Subcutaneous adipose tissue (tissue), 4 donors: ENCODE measurements around the gene B4GALT7. TPM values are rescaled to one million over a fixed set of nuclear protein-coding genes. Genes with fewer than 3 reads are reported as not detected.

ENCODE experiments used
- total RNA-seq, 4 donors: library from RNA; depleted of rRNA; stranded (reverse); fragments of >200 nt; gene quantifications; one replicate each; pipeline ENCODE4 v1.1.0, GENCODE V29; 2016
- TF ChIP-seq, protein P1 (sequence below): fragments of 450-650 bp; IDR thresholded peaks from one replicate; pipeline ENCODE4 v1.5.1; 2016; ENCODE audit warnings: low read depth, mild to moderate bottlenecking, control low read depth, antibody characterized with exemption, moderate library complexity

B4GALT7 gene
- total RNA-seq, 4 donors from 2014 or later: 16.1 to 35.2 (median 20.8) TPM

DNA sequence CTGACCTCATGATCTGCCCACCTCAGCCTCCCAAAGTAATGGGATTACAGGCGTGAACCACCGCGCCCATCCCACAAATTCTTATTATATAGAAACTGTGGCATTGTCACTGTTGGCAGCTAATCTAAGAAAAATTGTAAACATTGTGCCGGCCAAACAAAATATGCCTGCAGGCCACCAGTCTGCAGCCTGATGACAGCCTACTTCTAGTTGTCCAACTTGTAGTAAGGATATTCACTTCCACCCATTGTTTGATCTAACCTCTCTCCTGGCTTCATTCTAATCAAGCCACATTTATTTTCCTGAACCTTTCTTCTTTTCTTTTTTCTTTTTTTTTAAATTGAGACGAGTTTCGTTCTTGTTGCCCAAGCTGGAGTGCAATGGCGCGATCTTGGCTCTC, 21.6 kb upstream of the B4GALT7 start:
- TF ChIP-seq, protein P1, sequence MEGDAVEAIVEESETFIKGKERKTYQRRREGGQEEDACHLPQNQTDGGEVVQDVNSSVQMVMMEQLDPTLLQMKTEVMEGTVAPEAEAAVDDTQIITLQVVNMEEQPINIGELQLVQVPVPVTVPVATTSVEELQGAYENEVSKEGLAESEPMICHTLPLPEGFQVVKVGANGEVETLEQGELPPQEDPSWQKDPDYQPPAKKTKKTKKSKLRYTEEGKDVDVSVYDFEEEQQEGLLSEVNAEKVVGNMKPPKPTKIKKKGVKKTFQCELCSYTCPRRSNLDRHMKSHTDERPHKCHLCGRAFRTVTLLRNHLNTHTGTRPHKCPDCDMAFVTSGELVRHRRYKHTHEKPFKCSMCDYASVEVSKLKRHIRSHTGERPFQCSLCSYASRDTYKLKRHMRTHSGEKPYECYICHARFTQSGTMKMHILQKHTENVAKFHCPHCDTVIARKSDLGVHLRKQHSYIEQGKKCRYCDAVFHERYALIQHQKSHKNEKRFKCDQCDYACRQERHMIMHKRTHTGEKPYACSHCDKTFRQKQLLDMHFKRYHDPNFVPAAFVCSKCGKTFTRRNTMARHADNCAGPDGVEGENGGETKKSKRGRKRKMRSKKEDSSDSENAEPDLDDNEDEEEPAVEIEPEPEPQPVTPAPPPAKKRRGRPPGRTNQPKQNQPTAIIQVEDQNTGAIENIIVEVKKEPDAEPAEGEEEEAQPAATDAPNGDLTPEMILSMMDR: no peak

DNA sequence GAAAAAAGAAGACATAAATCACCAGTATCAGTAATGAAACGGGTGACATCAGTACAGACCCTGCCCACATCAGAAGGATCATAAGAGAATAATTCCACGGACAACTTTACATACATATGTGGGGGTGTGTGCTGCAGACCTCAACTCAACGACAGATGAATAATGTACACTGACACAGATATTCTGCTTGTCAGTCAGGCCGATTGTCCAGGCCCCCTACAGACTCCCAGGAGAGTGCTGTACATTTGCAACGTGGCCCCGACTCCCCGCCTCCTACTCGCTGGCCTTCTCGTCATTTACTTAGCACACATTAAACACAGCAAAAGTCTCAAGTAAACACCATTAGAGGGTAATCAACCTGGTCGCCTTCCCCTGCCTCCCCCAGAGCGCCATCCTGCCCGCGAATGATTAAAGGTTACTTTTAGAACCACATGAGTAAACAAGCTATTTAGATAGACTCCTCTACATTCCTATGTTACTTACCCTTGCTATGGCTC, 11.5 kb upstream of the B4GALT7 start:
- TF ChIP-seq, protein P1: no peak

DNA sequence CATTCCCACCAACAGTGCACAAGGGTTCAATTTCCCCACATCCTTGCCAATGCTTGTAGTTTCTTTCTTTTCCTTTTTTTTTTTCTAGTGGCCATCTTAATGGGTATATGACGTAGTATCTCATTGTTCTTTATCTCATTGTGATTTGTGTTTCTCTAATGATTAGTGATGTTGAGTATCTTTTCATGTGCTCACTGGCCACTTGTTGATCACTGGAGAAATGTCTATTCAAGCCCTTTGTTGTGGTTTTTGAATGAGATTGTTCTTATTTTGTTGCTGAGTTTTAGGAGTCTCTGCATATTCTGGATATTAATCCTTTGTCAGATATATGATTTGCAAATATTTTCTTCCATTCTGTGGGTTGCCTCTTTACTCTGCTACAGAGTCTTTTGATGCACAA, 9.5 kb upstream of the B4GALT7 start:
- TF ChIP-seq, protein P1: no peak

DNA sequence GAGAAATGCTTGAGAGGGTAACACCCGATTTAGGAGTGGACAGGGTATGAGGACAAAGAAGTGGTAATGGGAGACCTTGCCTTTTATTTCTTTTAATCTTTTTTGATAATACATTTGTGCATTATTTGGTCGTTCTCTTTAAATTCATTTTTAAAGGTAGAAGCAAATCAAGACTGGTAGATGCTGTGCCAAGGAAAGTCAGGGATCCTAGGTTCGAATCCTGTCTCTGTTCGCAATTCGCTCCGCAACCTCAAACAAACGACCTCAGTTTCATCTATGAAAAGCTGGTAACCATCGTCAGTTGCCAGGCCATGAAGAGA, 8.3 kb upstream of the B4GALT7 start:
- TF ChIP-seq, protein P1: no peak

DNA sequence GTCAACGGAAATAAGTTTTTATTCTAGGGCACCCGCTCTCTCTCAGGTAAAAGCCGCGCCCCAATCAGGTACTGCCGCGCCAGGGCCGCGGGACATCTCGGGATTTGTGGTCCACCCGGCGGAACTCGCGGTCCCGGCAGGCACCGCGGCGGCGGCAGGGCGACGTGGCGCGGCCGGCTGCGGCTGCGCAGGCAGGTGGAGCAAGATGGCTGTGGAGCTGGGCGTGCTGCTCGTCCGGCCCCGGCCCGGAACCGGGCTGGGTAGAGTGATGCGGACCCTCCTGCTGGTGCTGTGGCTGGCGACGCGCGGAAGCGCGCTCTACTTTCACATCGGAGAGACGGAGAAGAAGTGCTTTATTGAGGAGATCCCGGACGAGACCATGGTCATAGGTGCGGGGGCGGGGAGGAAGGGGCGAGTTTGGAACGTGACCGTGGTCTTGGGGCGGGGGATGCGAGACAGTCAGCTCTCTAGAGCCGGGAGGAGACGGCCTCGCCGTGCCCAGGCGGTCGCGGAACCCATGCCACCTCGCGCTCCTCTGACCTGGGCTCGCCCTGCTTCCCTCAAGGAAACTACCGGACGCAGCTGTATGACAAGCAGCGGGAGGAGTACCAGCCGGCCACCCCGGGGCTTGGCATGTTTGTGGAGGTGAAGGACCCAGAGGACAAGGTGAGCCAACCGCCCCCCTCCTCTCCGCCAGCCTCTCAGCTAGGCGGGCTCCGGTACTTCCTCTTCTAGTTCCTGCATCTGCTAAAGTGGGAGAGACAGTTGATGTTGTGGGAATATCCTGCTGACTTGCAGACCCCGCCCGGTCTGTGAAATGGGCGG, 7.7 kb upstream of the B4GALT7 start, which contains the start of gene TMED9:
TMED9 (plus strand) TSS at position 194 of the 825 bp plus-strand sequence; CDS start at position 206, 12 bp downstream.
- TF ChIP-seq, protein P1: no peak

DNA sequence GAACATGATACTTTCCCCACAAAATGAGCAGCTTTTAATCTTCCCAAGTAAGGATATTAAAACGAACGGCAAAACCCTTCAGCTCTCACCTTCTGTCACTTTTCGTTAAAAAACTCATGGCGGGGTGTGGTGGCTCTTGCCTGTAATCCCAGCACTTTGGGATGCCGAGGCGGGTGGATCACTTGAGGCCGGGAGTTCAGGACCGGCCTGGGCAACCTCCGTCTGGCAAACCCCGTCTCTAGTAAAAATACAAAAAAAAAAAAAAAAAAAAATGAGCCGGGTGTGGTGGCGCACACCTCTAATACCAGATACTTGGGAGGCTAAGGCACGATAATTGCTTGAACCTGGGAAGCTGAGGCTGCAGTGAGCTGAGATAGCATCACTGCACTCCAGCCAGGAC, 7.0 kb upstream of the B4GALT7 start:
- TF ChIP-seq, protein P1: no peak

DNA sequence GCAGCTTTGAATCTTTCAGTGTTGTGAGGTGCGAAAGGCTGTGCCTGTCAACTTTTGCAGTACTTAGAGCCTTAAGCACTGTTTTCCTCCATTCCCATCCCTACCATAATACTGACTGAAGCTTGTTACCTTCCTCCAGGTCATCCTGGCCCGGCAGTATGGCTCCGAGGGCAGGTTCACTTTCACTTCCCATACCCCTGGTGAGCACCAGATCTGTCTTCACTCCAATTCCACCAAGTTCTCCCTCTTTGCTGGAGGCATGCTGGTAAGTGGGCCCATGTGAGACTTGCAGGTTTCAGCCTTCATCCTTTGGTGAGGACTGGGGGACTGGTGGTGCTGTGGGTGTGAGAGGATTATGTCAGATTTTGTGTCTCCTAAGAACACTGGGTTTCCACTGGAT, 6.4 kb upstream of the B4GALT7 start:
- TF ChIP-seq, protein P1: no peak
